T-helper 2 cell (primary cell): ENCODE results near the gene PGLYRP1.

Experiments used
- DNase-seq, 5 experiments: peaks; one replicate each; pipeline versions ENCODE4 v3.0.0 to v3.0.0-alpha.2; 2012 to 2022
- total RNA-seq, 2 donors: gene quantifications; one replicate each; lab custom pipeline; 2026; lab: John Stamatoyannopoulos, UW

The PGLYRP1 gene, protein sequence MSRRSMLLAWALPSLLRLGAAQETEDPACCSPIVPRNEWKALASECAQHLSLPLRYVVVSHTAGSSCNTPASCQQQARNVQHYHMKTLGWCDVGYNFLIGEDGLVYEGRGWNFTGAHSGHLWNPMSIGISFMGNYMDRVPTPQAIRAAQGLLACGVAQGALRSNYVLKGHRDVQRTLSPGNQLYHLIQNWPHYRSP
- total RNA-seq, result 0 reads per million in 2 donors

- no peak for DNase-seq
These were observed at the start of gene PGLYRP1 for GRCh38 chr19:46022431-46023310. TSS of gene PGLYRP1 (minus strand) at chr19:46023053. CDS start at chr19:46023021, 32 bp downstream.

- no peak for DNase-seq
These were observed 47.0 kb upstream of the PGLYRP1 start for GRCh38 chr19:46069806-46070341.

GRCh38 chr19:46068345-46069258, 45.7 kb upstream of the PGLYRP1 start:
- DNase-seq, result no peak

- no peak for DNase-seq
These were observed 44.8 kb upstream of the PGLYRP1 start for GRCh38 chr19:46067691-46068090.

DNA sequence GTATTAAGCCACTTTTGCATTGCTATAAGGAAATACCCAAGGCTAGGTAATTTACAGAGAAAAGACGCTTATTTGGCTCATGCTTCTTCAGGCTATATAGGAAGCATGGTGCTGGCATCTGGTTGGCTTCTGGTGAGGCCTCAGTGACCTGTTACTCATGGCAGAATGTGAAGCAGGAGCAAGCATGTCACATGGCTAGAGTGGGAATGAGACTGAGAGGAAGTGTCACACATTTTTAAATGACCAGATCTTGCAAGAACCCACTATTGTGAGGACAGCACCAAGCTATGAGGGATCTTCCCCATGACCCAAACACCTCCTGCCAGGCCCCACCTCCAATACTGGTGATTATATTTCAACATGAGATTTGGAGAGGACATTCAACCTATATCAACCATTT, 43.6 kb upstream of the PGLYRP1 start:
- no peak for DNase-seq

DNA sequence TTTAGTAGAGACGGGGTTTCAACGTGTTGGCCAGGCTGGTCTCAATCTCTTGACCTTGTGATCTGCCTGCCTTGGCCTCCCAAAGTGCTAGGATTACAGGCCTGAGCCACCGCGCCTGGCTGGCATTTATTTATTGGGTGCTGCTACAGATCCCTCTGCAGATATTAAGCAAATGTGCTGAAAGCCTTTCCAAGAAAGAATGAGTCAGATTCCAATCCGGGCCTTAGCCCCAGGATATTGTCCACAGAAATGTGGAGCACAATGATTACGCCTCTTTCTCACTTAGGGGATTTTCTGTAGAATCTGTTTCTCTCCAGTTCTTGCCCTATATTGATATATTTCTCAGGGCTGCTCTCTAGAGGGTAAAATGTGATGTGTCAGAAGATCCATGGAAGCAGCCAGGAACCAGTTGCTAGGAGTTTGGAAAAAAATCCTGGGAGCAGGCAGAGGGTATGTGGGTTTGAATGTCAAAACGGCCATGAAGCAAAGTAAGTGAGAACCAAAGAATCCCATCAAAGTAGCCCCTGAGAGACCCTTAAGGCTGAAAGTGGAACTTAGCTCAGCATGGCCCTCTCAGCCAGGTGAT, 42.7 kb upstream of the PGLYRP1 start:
- DNase-seq, result no peak

- DNase-seq, result no peak
These were observed 40.3 kb upstream of the PGLYRP1 start for GRCh38 chr19:46063201-46063600.

- DNase-seq, result no peak
These were observed 37.2 kb upstream of the PGLYRP1 start for GRCh38 chr19:46060012-46060411.

DNA sequence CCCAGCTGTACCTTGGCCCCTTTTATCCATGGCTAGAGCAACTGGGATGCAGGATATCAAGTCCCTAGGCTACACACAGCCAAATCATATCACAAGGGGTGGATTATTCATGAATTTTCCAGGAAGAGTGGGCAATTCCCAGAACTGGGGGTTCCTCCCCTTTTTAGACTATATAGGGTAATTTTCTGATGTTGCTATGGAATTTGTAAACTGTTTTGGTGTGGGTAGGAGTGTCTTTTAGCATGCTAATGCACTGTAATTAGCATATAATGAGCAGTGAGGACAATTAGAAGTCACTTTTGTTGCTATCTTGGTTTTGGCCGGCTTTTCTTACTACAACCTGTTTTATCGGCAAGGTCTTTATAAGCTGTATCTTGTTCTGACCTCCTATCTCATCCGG, 35.9 kb upstream of the PGLYRP1 start:
- DNase-seq, result no peak

GRCh38 chr19:46056536-46056935, 33.7 kb upstream of the PGLYRP1 start:
- no peak for DNase-seq

DNA sequence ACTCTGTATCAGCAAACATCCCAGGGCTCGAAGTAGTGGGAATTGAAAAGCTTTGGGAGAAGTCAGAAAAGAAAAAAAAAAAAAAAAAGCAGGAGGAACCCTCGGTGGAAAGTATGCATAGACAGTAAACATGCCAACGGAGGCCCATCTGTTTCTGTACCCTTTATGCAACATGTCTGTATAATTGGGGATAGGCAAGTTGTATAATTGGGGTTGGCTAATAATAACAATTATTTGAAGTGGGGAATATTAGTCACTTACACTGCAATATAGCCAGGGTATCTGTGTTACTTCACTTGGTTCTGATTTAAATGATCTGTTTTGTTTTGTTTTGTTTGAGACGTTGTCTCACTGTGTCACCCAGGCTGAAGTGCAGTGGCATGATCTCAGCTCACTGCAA, 30.0 kb upstream of the PGLYRP1 start:
- no peak for DNase-seq

DNA sequence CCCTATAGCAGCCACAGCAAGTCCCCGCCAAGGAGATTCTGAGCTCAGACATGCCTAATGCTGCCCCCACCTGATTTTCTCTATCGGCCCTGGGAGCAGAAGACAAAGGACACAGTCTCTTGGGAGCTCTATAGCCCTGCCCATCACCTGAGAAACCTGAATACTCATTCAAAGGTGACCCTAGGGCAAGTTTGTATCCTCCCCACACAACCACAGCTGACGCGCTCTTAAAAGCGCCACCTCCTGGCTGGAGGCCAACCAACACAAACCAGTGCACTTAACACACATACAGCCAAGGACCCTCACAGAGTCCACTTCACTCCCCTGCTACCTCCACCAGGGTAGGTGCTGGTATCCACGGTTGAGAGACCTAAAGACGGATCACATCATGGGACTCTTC, 26.7 kb upstream of the PGLYRP1 start:
- DNase-seq, result no peak

DNA sequence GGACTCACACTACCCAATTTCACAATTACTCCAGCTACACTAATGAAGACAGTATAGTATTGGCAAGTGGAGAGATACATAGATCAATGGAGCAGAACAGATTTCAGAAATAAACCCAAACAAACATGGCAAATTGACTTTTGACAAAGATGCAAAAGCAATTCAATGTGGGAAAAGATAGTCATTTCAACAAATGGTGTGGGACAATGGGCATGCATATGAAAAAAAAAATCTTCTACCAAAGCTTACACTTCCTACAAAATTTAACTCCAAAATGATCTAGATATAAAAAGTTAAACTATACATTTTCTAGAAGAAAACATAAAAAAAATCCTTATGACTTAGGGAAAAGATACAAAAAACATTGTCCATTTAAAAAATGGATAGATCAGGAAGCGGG, 20.7 kb upstream of the PGLYRP1 start:
- no peak for DNase-seq

DNA sequence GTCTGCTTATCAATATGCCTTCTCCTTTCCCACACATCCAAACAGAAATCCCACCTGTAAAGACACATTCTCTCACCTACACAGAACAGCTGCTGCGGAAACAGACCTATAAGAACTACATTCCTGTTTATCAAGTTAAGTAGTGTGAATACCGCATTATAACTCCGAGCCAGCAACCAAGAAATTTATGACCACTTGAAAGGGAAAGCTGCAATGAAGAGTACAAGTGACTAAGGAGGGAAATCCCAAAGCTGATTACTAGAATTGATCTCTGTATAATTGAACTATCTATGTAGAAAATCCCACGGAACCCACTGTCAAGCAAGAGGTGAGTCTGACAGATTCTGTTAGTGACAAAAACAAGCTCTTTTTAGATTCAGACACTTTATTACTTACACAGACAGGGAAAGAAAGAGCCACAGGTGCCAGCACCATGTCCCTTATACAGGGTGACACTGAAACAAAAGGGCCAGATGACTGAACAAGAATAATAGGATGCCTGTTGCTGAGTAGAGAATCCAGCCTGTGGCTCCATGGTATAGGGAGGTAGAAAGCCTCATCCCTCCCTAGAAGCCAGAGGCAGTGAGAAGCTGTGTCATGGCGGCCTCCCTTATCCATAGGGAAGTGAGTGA, 19.5 kb upstream of the PGLYRP1 start:
- no peak for DNase-seq

DNA sequence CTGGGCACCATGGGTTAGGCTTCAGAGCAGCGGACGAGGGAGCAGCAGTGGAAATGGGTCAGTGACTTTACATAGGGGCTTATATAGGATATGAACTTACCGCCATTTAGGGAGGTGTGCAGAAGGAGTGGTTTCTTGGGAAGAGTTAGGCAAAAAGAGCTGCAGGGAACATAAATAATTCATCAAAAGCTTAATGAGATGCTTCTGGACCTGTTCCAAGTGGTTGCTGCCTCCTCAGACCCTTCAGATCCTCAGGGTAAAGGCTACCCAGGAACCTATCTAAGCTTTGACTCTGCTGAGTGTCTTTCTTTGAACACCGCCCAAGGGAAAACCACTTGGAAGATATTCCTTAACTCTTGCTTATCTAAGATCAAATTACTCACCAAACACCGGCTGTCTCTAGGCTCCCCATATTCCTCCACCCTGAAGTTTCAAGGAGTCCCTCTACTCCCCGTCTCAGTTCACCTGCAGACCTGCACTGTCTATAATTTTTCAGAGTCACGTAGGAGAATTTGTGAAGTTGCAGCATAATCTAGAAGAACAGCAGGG, 18.2 kb upstream of the PGLYRP1 start, which contains the start of gene IGFL4:
Gene IGFL4, minus strand, starts transcription at position 51 of the 549 bp plus-strand sequence. Its CDS starts 40 bp downstream, at position 11.
- DNase-seq, result no peak

GRCh38 chr19:46040125-46040524, 17.3 kb upstream of the PGLYRP1 start:
- DNase-seq, result no peak

DNA sequence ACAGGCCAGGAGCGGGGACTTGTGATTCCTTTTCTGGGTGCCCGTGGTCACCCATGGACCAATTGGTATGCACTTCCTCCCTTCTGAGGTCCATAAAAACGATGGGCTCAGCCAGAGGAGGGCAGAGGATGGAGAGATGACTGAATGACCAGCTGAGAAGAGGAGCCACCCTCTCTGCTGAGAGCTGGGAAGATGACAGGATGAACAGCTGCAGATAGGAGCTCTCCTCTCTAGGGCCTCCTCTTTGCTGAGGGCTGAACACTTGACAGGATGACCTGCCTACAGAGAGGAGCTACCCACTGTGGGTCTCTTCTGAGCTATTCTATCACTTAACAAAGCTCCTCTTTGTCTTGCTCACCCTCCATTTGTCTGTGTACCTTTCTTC, 13.9 kb upstream of the PGLYRP1 start:
- DNase-seq, result no peak

- no peak for DNase-seq
These were observed 13.3 kb upstream of the PGLYRP1 start for GRCh38 chr19:46035986-46036743.

GRCh38 chr19:46035546-46035945, 12.7 kb upstream of the PGLYRP1 start:
- no peak for DNase-seq

GRCh38 chr19:46033401-46033800, 10.5 kb upstream of the PGLYRP1 start:
- no peak for DNase-seq

- no peak for DNase-seq
These were observed 9.8 kb upstream of the PGLYRP1 start for GRCh38 chr19:46032597-46033025.
